ENCODE measurements around the gene UGT1A10.

Gene UGT1A10

GRCh38 chr2:233822101-233822771 is 186.0 kb downstream of the UGT1A10 start:
- DNase-seq (ENCODE audit: low read depth, low spot score): no peak
